SK-N-SH (cell line): ENCODE results near the gene ANKRD33B. TPM values are rescaled to one million over a fixed set of nuclear protein-coding genes. Genes with fewer than 3 reads are reported as not detected.
A peak's percentile ranks its signal among the peaks of the same experiment; 100 is the strongest.

Source experiments
- CTCF ChIA-PET: fragments of 300-600, 350-600 bp; formaldehyde crosslinking; extraction: SDS; loops from one replicate; lab custom pipeline; 2021; lab: Yijun Ruan, JAX
- POLR2A ChIA-PET: fragments of 350-600 bp; sonication (Branson Sonifier 250); formaldehyde crosslinking; extraction: SDS; loops from one replicate; lab custom pipeline; 2020; ENCODE audit warnings: antibody characterized with exemption, inconsistent platforms; lab: Yijun Ruan, JAX
- DNase-seq: peaks from one replicate; pipeline ENCODE4 v3.0.0; 2012
- H2AFZ ChIP-seq: fragments of 200-600 bp; sonication (generic); 2 replicates; pipeline ENCODE4 v1.8.1; 2016; ENCODE audit warnings: antibody characterized with exemption, mild to moderate bottlenecking, low read depth
- H3F3A ChIP-seq: fragments of 200-600 bp; sonication (generic); replicated peaks from 2 replicates; pipeline ENCODE3; 2016; ENCODE audit warnings: antibody characterized with exemption, mild to moderate bottlenecking; ENCODE audit not compliant: insufficient read depth
- H3K27ac ChIP-seq, 2 experiments: fragments of 200-500 bp in 1 of 2; fragments of 200-600 bp in 1 of 2; sonication (Bioruptor generic) in 1 of 2; sonication (generic), shearing (Covaris generic) in 1 of 2; 2 replicates each; pipeline versions ENCODE4 v1.5.1 to v1.6.1; 2014 to 2016; ENCODE audit warnings: low read depth in 2 of 2, inconsistent platforms in 1 of 2, low read length in 1 of 2, mild to moderate bottlenecking in 1 of 2, mixed read lengths in 1 of 2
- H3K27me3 ChIP-seq: fragments of 200-600 bp; sonication (generic), shearing (Covaris generic); 2 replicates; pipeline ENCODE4 v1.6.1; 2016; ENCODE audit warnings: mixed run types; ENCODE audit not compliant: insufficient read depth
- H3K36me3 ChIP-seq, 2 experiments: fragments of 200-500 bp in 1 of 2; fragments of 200-600 bp in 1 of 2; sonication (Bioruptor generic) in 1 of 2; sonication (generic) in 1 of 2; replicated peaks in 1 of 2; 2 replicates each; pipeline versions ENCODE3 to v1.5.1; 2014 to 2016; ENCODE audit warnings: low read length in 1 of 2, mild to moderate bottlenecking in 1 of 2; ENCODE audit not compliant: insufficient read depth in 2 of 2, control insufficient read depth in 1 of 2
- H3K4me1 ChIP-seq, 2 experiments: fragments of 200-500 bp in 1 of 2; fragments of 200-600 bp in 1 of 2; sonication (Bioruptor generic) in 1 of 2; sonication (generic), shearing (Covaris generic) in 1 of 2; 2 replicates each; pipeline versions ENCODE4 v1.5.1 to v1.6.1; 2014 to 2016; ENCODE audit warnings: low read depth in 1 of 2, low read length in 1 of 2, mixed run types in 1 of 2; ENCODE audit not compliant: insufficient read depth in 2 of 2, control insufficient read depth in 1 of 2
- H3K4me2 ChIP-seq: fragments of 200-600 bp; sonication (generic), shearing (Covaris generic); 2 replicates; pipeline ENCODE4 v1.6.1; 2017; ENCODE audit warnings: mixed run types
- H3K4me3 ChIP-seq, 2 experiments: fragments of 200-500 bp in 1 of 2; fragments of 200-600 bp in 1 of 2; sonication (Bioruptor generic) in 1 of 2; sonication (generic), shearing (Covaris generic) in 1 of 2; 2 replicates each; pipeline versions ENCODE4 v1.5.1 to v1.8.1; 2014 to 2016; ENCODE audit warnings: low read depth in 2 of 2, inconsistent platforms in 1 of 2, low read length in 1 of 2, mild to moderate bottlenecking in 1 of 2, mixed read lengths in 1 of 2, moderate library complexity in 1 of 2
- H3K79me2 ChIP-seq: fragments of 200-600 bp; sonication (generic); 2 replicates; pipeline ENCODE4 v1.8.1; 2017; ENCODE audit warnings: mild to moderate bottlenecking; ENCODE audit not compliant: insufficient read depth
- H3K9ac ChIP-seq: fragments of 200-600 bp; sonication (generic); 2 replicates; pipeline ENCODE4 v1.6.1; 2017; ENCODE audit warnings: mixed run types
- H3K9me2 ChIP-seq: fragments of 200-600 bp; sonication (generic); 2 replicates; pipeline ENCODE4 v1.6.1; 2017; ENCODE audit warnings: mixed run types
- H3K9me3 ChIP-seq: fragments of 200-600 bp; sonication (generic); 2 replicates; pipeline ENCODE4 v1.6.1; 2017; ENCODE audit warnings: mixed run types, mild to moderate bottlenecking, moderate library complexity
- H4K20me1 ChIP-seq: fragments of 200-600 bp; sonication (generic); 2 replicates; pipeline ENCODE4 v1.6.1; 2017; ENCODE audit warnings: mild to moderate bottlenecking, mixed run types; ENCODE audit not compliant: insufficient read depth
- EP300 ChIP-seq, 2 experiments: IDR thresholded peaks; 2 replicates each; pipeline versions ENCODE4 v1.4.0 to v1.6.1; 2012; ENCODE audit warnings: borderline replicate concordance in 1 of 2, low read depth in 1 of 2, low read length in 1 of 2
- FOXJ3 ChIP-seq: sonication (generic); formaldehyde crosslinking; IDR thresholded peaks from 2 replicates; pipeline ENCODE4 v1.5.1; 2020; ENCODE audit warnings: mild to moderate bottlenecking, missing genetic modification reagents
- GABPA ChIP-seq: IDR thresholded peaks from 2 replicates; pipeline ENCODE4 v1.4.0; 2012; ENCODE audit warnings: low read depth, mild to moderate bottlenecking
- GATA2 ChIP-seq: sonication (generic); formaldehyde crosslinking; IDR thresholded peaks from 2 replicates; pipeline ENCODE4 v1.5.0; 2020; ENCODE audit warnings: mild to moderate bottlenecking, missing genetic modification reagents
- MEF2A ChIP-seq: IDR thresholded peaks from 2 replicates; pipeline ENCODE4 v1.4.0; 2012; ENCODE audit warnings: low read depth, borderline replicate concordance
- NFIC ChIP-seq: IDR thresholded peaks from 2 replicates; pipeline ENCODE4 v1.4.0; 2012; ENCODE audit warnings: borderline replicate concordance
- PBX3 ChIP-seq: IDR thresholded peaks from 2 replicates; pipeline ENCODE4; 2012
- POLR2AphosphoS5 ChIP-seq: IDR thresholded peaks from 2 replicates; pipeline ENCODE4 v1.6.1; 2012; ENCODE audit warnings: low read depth, low read length
- RFX5 ChIP-seq: IDR thresholded peaks from 2 replicates; pipeline ENCODE4 v1.6.1; 2012; ENCODE audit warnings: mild to moderate bottlenecking, improper control_type of control experiment, low read length
- SIN3A ChIP-seq: IDR thresholded peaks from 2 replicates; pipeline ENCODE4 v1.6.1; 2012; ENCODE audit warnings: low read depth, mild to moderate bottlenecking, low read length, moderate library complexity, borderline replicate concordance
- TAF1 ChIP-seq: IDR thresholded peaks from 2 replicates; pipeline ENCODE4 v1.6.1; 2012; ENCODE audit warnings: low read depth, mild to moderate bottlenecking, low read length, moderate library complexity, borderline replicate concordance
- TEAD4 ChIP-seq: IDR thresholded peaks from 2 replicates; pipeline ENCODE4 v1.4.0; 2012; ENCODE audit warnings: mild to moderate bottlenecking, borderline replicate concordance; ENCODE audit not compliant: insufficient read depth
- USF2 ChIP-seq: fragments of 150-350 bp; IDR thresholded peaks from 2 replicates; pipeline ENCODE4 v1.6.1; 2017; ENCODE audit warnings: antibody characterized with exemption, low read length, low read depth, borderline replicate concordance
- YY1 ChIP-seq: IDR thresholded peaks from 2 replicates; pipeline ENCODE4 v1.4.0; 2012; ENCODE audit warnings: low read depth, mild to moderate bottlenecking
- WGBS: methylation state at CpG from one replicate; pipeline ENCODE4 v1.1.6; 2017; ENCODE audit warnings: low lambda C conversion rate; 5-methylcytosine and 5-hydroxymethylcytosine counted together
- polyA plus RNA-seq, 3 experiments: library from polyadenylated mRNA; depleted of rRNA; stranded (reverse); fragments of >200 nt; gene quantifications; 2 replicates each; pipeline ENCODE4 v1.2.3, GENCODE V29; 2012
- TF ChIP-seq, protein P1 (sequence below): IDR thresholded peaks from 2 replicates; pipeline ENCODE4 v1.4.0; 2012; ENCODE audit warnings: low read depth, borderline replicate concordance
- TF ChIP-seq, protein P2 (sequence below): IDR thresholded peaks from 2 replicates; pipeline ENCODE4 v1.6.1; 2012; ENCODE audit warnings: mild to moderate bottlenecking, low read depth, low read length, moderate library complexity

The ANKRD33B gene
- polyA plus RNA-seq, 1 of the 3 experiments (the other 2 are of a cell fraction) = 1.8 TPM

DNA sequence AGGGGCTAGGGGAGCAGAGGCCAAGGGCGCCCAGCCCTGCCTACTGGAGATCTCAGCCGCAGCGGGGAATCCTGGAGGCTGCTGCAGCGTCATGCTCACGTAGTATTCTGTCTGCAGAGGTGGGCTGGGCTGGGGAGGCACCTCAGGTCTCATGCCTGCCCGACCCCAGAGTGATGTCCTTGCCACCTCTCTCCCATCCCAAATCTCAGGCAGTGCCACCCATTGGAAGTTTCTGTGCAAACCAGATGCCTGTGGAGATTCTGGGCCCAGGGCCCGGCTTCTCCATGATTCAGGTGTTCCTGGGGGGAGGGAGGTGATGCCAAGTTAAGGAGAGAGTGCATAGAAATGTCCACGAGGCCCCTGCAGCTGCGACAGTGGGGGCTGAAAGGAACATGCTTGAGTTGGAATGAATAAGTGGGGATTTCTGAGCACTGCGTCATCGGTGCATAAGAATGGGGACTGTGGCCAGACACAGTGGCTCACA is 72.0 kb downstream of the ANKRD33B start:
- no peak for DNase-seq
- WGBS = 78% methylated on average over 7 of the region's 11 CpGs
- Histone ChIP-seq H3K9ac (no peak overlapping the region), H3K4me3 (no peak overlapping the region), H2AFZ (no peak overlapping the region), H3K27ac (0 out of 4 replicates have a peak overlapping the region, but pooled peaks of 1 of the 2 experiments have one; percentile 32), H4K20me1 (0 out of 2 replicates have a peak, but pooled peaks cover 4% of the 10 kb centered on the region), H3K4me2 (no peak overlapping the region), H3K36me3 (no peaks in the 10 kb centered on the region), H3K9me2 (no peaks in the 10 kb centered on the region), H3K9me3 (no peaks in the 10 kb centered on the region), H3F3A (no peaks in the 10 kb centered on the region), H3K4me1 (peaks cover 0 to 12% of the 10 kb centered on the region in 2 experiments; a peak in 1 of 4 replicates), H3K79me2 (peaks cover 5% of the 10 kb centered on the region; the same call in 1 of the 2 replicates), H3K27me3 (no peaks in the 10 kb centered on the region)
- ChIA-PET CTCF (interaction anchor here (0.9 to 6.5 kb wide), 3 partner anchors 8 to 212 kb away, joined by 5 to 33 read pairs (median 13); no protein-coding TSS in a partner anchor), POLR2A (no interaction called here)
- TF ChIP-seq PBX3 = no peak
- TF ChIP-seq SIN3A = no peak
- no peak for TF ChIP-seq FOXJ3 (CRISPR knock-in tag)
- no peak for TF ChIP-seq USF2
- TF ChIP-seq GATA2 = no peak
- TF ChIP-seq, protein P1, sequence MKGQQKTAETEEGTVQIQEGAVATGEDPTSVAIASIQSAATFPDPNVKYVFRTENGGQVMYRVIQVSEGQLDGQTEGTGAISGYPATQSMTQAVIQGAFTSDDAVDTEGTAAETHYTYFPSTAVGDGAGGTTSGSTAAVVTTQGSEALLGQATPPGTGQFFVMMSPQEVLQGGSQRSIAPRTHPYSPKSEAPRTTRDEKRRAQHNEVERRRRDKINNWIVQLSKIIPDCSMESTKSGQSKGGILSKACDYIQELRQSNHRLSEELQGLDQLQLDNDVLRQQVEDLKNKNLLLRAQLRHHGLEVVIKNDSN = no peak
- no peak for TF ChIP-seq GABPA
- no peak for TF ChIP-seq POLR2AphosphoS5
- TF ChIP-seq MEF2A = no peak
- TF ChIP-seq EP300 (IDR thresholded peaks at IDR 0.05; ENCODE audit: borderline replicate concordance in 1 of 2, low read depth in 1 of 2, low read length in 1 of 2) = no peak
- no peak for TF ChIP-seq TAF1
- TF ChIP-seq YY1 = no peak

GRCh38 chr5:10636363-10637142 is 72.7 kb downstream of the ANKRD33B start:
- ChIA-PET CTCF (interaction anchor here (2.6 to 6.5 kb wide), 2 partner anchors 8 to 184 kb away, joined by 13 to 33 read pairs; no protein-coding TSS in a partner anchor), POLR2A (no interaction called here)
- WGBS = 83% methylated on average over 10 of the region's 15 CpGs
- no peaks in the 10 kb centered on the region for H3K9me3 ChIP-seq
- H3K27ac ChIP-seq = no peak overlapping the region
- H3K4me3 ChIP-seq = no peak overlapping the region
- H2AFZ ChIP-seq = no peak overlapping the region
- no peaks in the 10 kb centered on the region for H3K27me3 ChIP-seq
- H3K36me3 ChIP-seq = no peaks in the 10 kb centered on the region
- H4K20me1 ChIP-seq = 0 out of 2 replicates have a peak, but pooled peaks cover 4% of the 10 kb centered on the region
- H3K4me1 ChIP-seq = peaks cover 0 to 12% of the 10 kb centered on the region in 2 experiments; a peak in 1 of 4 replicates
- no peak for DNase-seq
- no peaks in the 10 kb centered on the region for H3F3A ChIP-seq
- H3K4me2 ChIP-seq = no peak overlapping the region
- peaks cover 5% of the 10 kb centered on the region; the same call in 1 of the 2 replicates for H3K79me2 ChIP-seq
- no peak overlapping the region for H3K9ac ChIP-seq
- no peaks in the 10 kb centered on the region for H3K9me2 ChIP-seq
- TF ChIP-seq, protein P2, sequence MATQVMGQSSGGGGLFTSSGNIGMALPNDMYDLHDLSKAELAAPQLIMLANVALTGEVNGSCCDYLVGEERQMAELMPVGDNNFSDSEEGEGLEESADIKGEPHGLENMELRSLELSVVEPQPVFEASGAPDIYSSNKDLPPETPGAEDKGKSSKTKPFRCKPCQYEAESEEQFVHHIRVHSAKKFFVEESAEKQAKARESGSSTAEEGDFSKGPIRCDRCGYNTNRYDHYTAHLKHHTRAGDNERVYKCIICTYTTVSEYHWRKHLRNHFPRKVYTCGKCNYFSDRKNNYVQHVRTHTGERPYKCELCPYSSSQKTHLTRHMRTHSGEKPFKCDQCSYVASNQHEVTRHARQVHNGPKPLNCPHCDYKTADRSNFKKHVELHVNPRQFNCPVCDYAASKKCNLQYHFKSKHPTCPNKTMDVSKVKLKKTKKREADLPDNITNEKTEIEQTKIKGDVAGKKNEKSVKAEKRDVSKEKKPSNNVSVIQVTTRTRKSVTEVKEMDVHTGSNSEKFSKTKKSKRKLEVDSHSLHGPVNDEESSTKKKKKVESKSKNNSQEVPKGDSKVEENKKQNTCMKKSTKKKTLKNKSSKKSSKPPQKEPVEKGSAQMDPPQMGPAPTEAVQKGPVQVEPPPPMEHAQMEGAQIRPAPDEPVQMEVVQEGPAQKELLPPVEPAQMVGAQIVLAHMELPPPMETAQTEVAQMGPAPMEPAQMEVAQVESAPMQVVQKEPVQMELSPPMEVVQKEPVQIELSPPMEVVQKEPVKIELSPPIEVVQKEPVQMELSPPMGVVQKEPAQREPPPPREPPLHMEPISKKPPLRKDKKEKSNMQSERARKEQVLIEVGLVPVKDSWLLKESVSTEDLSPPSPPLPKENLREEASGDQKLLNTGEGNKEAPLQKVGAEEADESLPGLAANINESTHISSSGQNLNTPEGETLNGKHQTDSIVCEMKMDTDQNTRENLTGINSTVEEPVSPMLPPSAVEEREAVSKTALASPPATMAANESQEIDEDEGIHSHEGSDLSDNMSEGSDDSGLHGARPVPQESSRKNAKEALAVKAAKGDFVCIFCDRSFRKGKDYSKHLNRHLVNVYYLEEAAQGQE = no peak
- no peak for TF ChIP-seq MEF2A
- no peak for TF ChIP-seq USF2
- no peak for TF ChIP-seq SIN3A
- TF ChIP-seq RFX5 = no peak
- no peak for TF ChIP-seq FOXJ3 (CRISPR knock-in tag)
- no peak for TF ChIP-seq TEAD4
- no peak for TF ChIP-seq NFIC
